SU-DHL-6 (cell line): Measurements from ENCODE around the gene TUNAR.

ENCODE experiments used
- H2AFZ ChIP-seq: fragments of 200-600 bp; sonication (generic); 2 replicates; pipeline ENCODE4 v1.6.1; 2014; ENCODE audit warnings: low read depth, mild to moderate bottlenecking, moderate library complexity, mixed read lengths, antibody characterized with exemption, low read length; ENCODE audit not compliant: severe bottlenecking
- H3F3A ChIP-seq: fragments of 200-600 bp; shearing (Covaris generic); 2 replicates; pipeline ENCODE4 v1.6.0; 2016; ENCODE audit warnings: antibody characterized with exemption, mild to moderate bottlenecking; ENCODE audit not compliant: insufficient read depth
- H3K27ac ChIP-seq: fragments of 200-600 bp; sonication (generic); 2 replicates; pipeline ENCODE4 v1.5.1; 2016; ENCODE audit warnings: low read depth, mild to moderate bottlenecking, low read length, moderate library complexity, mixed read lengths
- H3K27me3 ChIP-seq: fragments of 200-600 bp; sonication (generic), shearing (Covaris generic); 2 replicates; pipeline ENCODE4 v1.6.0; 2014; ENCODE audit warnings: mild to moderate bottlenecking, low read length
- H3K36me3 ChIP-seq: fragments of 200-600 bp; sonication (generic); 2 replicates; pipeline ENCODE4 v1.6.1; 2014; ENCODE audit warnings: mild to moderate bottlenecking, low read length, mixed read lengths
- H3K4me2 ChIP-seq: fragments of 300-600, 200-600 bp; shearing (Covaris generic), sonication (generic); 2 replicates; pipeline ENCODE4 v1.6.0; 2014; ENCODE audit warnings: low read length, low read depth, mild to moderate bottlenecking; ENCODE audit not compliant: poor library complexity, severe bottlenecking
- H3K4me3 ChIP-seq: fragments of 200-600 bp; sonication (generic); 2 replicates; pipeline ENCODE4 v1.5.1; 2014; ENCODE audit warnings: antibody characterized with exemption, low read length, mild to moderate bottlenecking, mixed read lengths; ENCODE audit not compliant: insufficient read depth, poor library complexity, severe bottlenecking
- H3K79me2 ChIP-seq: fragments of 200-600 bp; sonication (generic); 2 replicates; pipeline ENCODE4 v1.6.1; 2014; ENCODE audit warnings: mild to moderate bottlenecking, low read length, moderate library complexity; ENCODE audit not compliant: insufficient read depth
- H3K9ac ChIP-seq: fragments of 200-600 bp; sonication (generic); 2 replicates; pipeline ENCODE4 v1.7.0; 2014; ENCODE audit warnings: mild to moderate bottlenecking, low read length
- H3K9me2 ChIP-seq: fragments of 200-600 bp; sonication (generic); replicated peaks from 2 replicates; pipeline ENCODE4 v1.6.1; 2014; ENCODE audit warnings: low read length; ENCODE audit not compliant: insufficient read depth
- H3K9me3 ChIP-seq: fragments of 200-600 bp; sonication (generic); 2 replicates; pipeline ENCODE4 v1.6.1; 2014; ENCODE audit warnings: low read length, mixed read lengths; ENCODE audit not compliant: insufficient read depth
- H4K20me1 ChIP-seq: fragments of 200-600 bp; sonication (generic); 2 replicates; pipeline ENCODE4 v1.6.1; 2014; ENCODE audit warnings: low read depth, mild to moderate bottlenecking, antibody characterized with exemption, low read length, moderate library complexity, mixed read lengths
- CTCF ChIP-seq: fragments of 200-600 bp; sonication (generic); IDR thresholded peaks from one replicate; pipeline ENCODE4 v1.5.1; 2017; ENCODE audit warnings: antibody characterized with exemption, mild to moderate bottlenecking, low read length, moderate library complexity; ENCODE audit not compliant: insufficient read depth, poor library complexity, severe bottlenecking
- EZH2phosphoT487 ChIP-seq: fragments of 200-600 bp; sonication (generic), shearing (Covaris generic); conservative IDR thresholded peaks from 2 replicates; pipeline ENCODE4 v1.6.1; 2018; ENCODE audit warnings: mild to moderate bottlenecking, antibody characterized with exemption, low read length, moderate library complexity, mixed read lengths

Gene TUNAR

GRCh38 chr14:95944462-95944861, 67.8 kb downstream of the TUNAR start:
- no peak overlapping the region for H3K4me2 ChIP-seq
- no peaks in the 10 kb centered on the region for H3K27me3 ChIP-seq
- no peaks in the 10 kb centered on the region for H3K36me3 ChIP-seq
- H3K27ac ChIP-seq, result no peak overlapping the region
- H3K9ac ChIP-seq, result no peak overlapping the region
- no peak overlapping the region for H3K4me3 ChIP-seq
- no peaks in the 10 kb centered on the region for H3F3A ChIP-seq
- no peaks in the 10 kb centered on the region for H3K79me2 ChIP-seq
- H4K20me1 ChIP-seq, result no peaks in the 10 kb centered on the region
- no peaks in the 10 kb centered on the region for H3K9me2 ChIP-seq
- H2AFZ ChIP-seq, result no peak overlapping the region
- TF ChIP-seq EZH2phosphoT487 (no peak), CTCF (no peak)
- H3K9me3 ChIP-seq, result peaks cover 13% of the 10 kb centered on the region; the same call in 1 of the 2 replicates

DNA sequence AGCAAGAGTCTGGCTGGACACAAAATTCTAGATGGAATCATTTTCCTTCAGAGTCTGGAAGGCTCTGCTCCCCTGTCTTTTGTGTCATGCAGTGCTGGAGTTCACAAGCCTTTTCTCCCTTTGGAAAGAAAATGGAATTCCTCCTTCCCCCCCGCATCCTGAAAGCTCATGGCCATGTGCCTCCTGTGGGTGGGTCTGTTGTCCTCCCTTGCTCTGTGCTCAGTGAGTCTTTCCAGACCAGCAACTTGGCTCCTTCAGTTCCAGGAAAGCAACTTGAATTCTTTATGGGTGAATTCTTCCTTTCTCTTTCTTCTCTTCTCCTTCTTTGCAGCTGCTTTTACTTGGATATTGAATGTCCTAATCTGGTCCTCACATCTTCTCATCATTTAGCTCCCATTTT, 70.2 kb downstream of the TUNAR start:
- no peak overlapping the region for H3K4me3 ChIP-seq
- H3K27me3 ChIP-seq, result no peaks in the 10 kb centered on the region
- no peak overlapping the region for H3K27ac ChIP-seq
- no peaks in the 10 kb centered on the region for H3K9me2 ChIP-seq
- no peak overlapping the region for H3K4me2 ChIP-seq
- H3K36me3 ChIP-seq, result no peaks in the 10 kb centered on the region
- H4K20me1 ChIP-seq, result no peaks in the 10 kb centered on the region
- H3K79me2 ChIP-seq, result no peaks in the 10 kb centered on the region
- peaks cover 8% of the 10 kb centered on the region; the same call in 1 of the 2 replicates for H3K9me3 ChIP-seq
- H2AFZ ChIP-seq, result no peak overlapping the region
- TF ChIP-seq CTCF (no peak), EZH2phosphoT487 (no peak)
- H3K9ac ChIP-seq, result no peak overlapping the region
- no peaks in the 10 kb centered on the region for H3F3A ChIP-seq

GRCh38 chr14:95948558-95948981, 71.9 kb downstream of the TUNAR start:
- Histone ChIP-seq H3K9ac (no peak overlapping the region), H3K9me3 (no peaks in the 10 kb centered on the region), H3K9me2 (no peaks in the 10 kb centered on the region), H3K27ac (no peak overlapping the region), H3K79me2 (no peaks in the 10 kb centered on the region), H3K27me3 (no peaks in the 10 kb centered on the region), H3F3A (no peaks in the 10 kb centered on the region), H3K36me3 (no peaks in the 10 kb centered on the region), H3K4me3 (no peak overlapping the region), H3K4me2 (no peak overlapping the region), H4K20me1 (no peaks in the 10 kb centered on the region), H2AFZ (no peak overlapping the region)
- TF ChIP-seq CTCF, result no peak
- TF ChIP-seq EZH2phosphoT487, result no peak
